ENCODE measurements around the gene SHISA9. TPM values are rescaled to one million over a fixed set of nuclear protein-coding genes. Genes with fewer than 3 reads are reported as not detected.
A peak's percentile ranks its signal among the peaks of the same experiment; 100 is the strongest.

The SHISA9 gene
- polyA plus RNA-seq, 2 of the 4 experiments (the other 2 are of a cell fraction), result 0.16 TPM; not detected in 1

- ChIA-PET CTCF (no interaction called here), POLR2A (no interaction called here)
- H3K27ac ChIP-seq, result no peak overlapping the region
- DNase-seq (ENCODE audit: low read depth in 1 of 2, low spot score in 1 of 2) (no peak), FAIRE-seq (no peak), ATAC-seq (0 out of 6 replicates have a peak, but pooled peaks of 1 of the 2 experiments have one; percentile 19)
- no peak for TF ChIP-seq NPAS2 (CRISPR knock-in tag; IDR thresholded peaks at IDR 0.05; ENCODE audit: borderline replicate concordance)
- TF ChIP-seq CHD2 (IDR thresholded peaks at IDR 0.05; ENCODE audit: low read length, partially characterized antibody), result no peak
- no peak for TF ChIP-seq CBX2 (IDR thresholded peaks at IDR 0.05; ENCODE audit: borderline replicate concordance, low read depth)
- TF ChIP-seq PHF8 (IDR thresholded peaks at IDR 0.05; ENCODE audit: borderline replicate concordance, low read depth), result no peak
- no peak for TF ChIP-seq ZNF302 (CRISPR knock-in tag; IDR thresholded peaks at IDR 0.05)
- no peak for TF ChIP-seq GATA3 (IDR thresholded peaks at IDR 0.05; ENCODE audit: borderline replicate concordance)
- TF ChIP-seq KDM1A (IDR thresholded peaks at IDR 0.05; ENCODE audit: low read depth), result no peak
- TF ChIP-seq PBX3 (IDR thresholded peaks at IDR 0.05), result no peak
- TF ChIP-seq ESRRA (IDR thresholded peaks at IDR 0.05; ENCODE audit: borderline replicate concordance, low read length), result no peak
- TF ChIP-seq HEYL (CRISPR knock-in tag; IDR thresholded peaks at IDR 0.05), result no peak
- no peak for TF ChIP-seq BCL3 (IDR thresholded peaks at IDR 0.05)
- H3K4me3 ChIP-seq, result no peak overlapping the region
- no peaks in the 10 kb centered on the region for H3K4me1 ChIP-seq
- WGBS (ENCODE audit: missing lambda C conversion rate), result 0% methylated on average over 1 of the region's 4 CpGs
- H3K4me2 ChIP-seq, result no peak overlapping the region
- H3K9me3 ChIP-seq, result no peaks in the 10 kb centered on the region
Observed at GRCh38 chr16:13012601-13013000, 111.2 kb downstream of the SHISA9 start.

- Histone ChIP-seq H3K9me3 (no peaks in the 10 kb centered on the region), H3K27ac (no peak overlapping the region), H3K4me3 (no peak overlapping the region), H3K4me2 (no peak overlapping the region), H3K4me1 (no peaks in the 10 kb centered on the region)
- ChIA-PET POLR2A (no interaction called here), CTCF (no interaction called here)
- DNase-seq (ENCODE audit: low read depth in 1 of 2, low spot score in 1 of 2) (no peak), FAIRE-seq (no peak), ATAC-seq (no peak)
- WGBS (ENCODE audit: missing lambda C conversion rate), result 12% methylated on average over 5 of the region's 6 CpGs
- no peak for TF ChIP-seq NFE2L2 (conservative IDR thresholded peaks at IDR 0.05; ENCODE audit: low read length)
- TF ChIP-seq TP53 (CRISPR knock-in tag; IDR thresholded peaks at IDR 0.05), result no peak
- no peak for TF ChIP-seq GATA3 (IDR thresholded peaks at IDR 0.05; ENCODE audit: borderline replicate concordance)
- TF ChIP-seq ZSCAN20 (CRISPR knock-in tag; IDR thresholded peaks at IDR 0.05), result no peak
Observed at GRCh38 chr16:13013043-13013442, 111.6 kb downstream of the SHISA9 start.

GRCh38 chr16:13014476-13014875 is 113.1 kb downstream of the SHISA9 start:
- TF ChIP-seq MAZ (IDR thresholded peaks at IDR 0.05; ENCODE audit: borderline replicate concordance, low read depth, low read length) (no peak), MYC (IDR thresholded peaks at IDR 0.05; ENCODE audit: borderline replicate concordance, low read length) (no peak), POLR2A (IDR thresholded peaks at IDR 0.05; ENCODE audit: low read length) (no peak), CBX8 (IDR thresholded peaks at IDR 0.05) (no peak), CEBPB (IDR thresholded peaks at IDR 0.05) (no peak), USF2 (IDR thresholded peaks at IDR 0.05) (no peak), RAD21 (conservative IDR thresholded peaks at IDR 0.05 in 1 of 2, IDR thresholded peaks at IDR 0.05 in 1 of 2) (no peak), HOXB13 (CRISPR knock-in tag; IDR thresholded peaks at IDR 0.05; ENCODE audit: low read depth) (no peak), FOSB (CRISPR knock-in tag; IDR thresholded peaks at IDR 0.05) (no peak), E2F6 (IDR thresholded peaks at IDR 0.05; ENCODE audit: borderline replicate concordance, low read depth) (no peak), SREBF2 (IDR thresholded peaks at IDR 0.05) (no peak), NPAS2 (CRISPR knock-in tag; IDR thresholded peaks at IDR 0.05; ENCODE audit: borderline replicate concordance) (no peak), CHD2 (IDR thresholded peaks at IDR 0.05; ENCODE audit: low read length, partially characterized antibody) (no peak), ESRRA (IDR thresholded peaks at IDR 0.05; ENCODE audit: borderline replicate concordance, low read length) (no peak)
- no peak overlapping the region for H3K4me3 ChIP-seq
- H3K4me1 ChIP-seq, result no peaks in the 10 kb centered on the region
- no peak for DNase-seq (ENCODE audit: low read depth in 1 of 2, low spot score in 1 of 2)
- WGBS (ENCODE audit: missing lambda C conversion rate), result 17% methylated on average over 2 of the region's 2 CpGs
- ChIA-PET CTCF (no interaction called here), POLR2A (no interaction called here)
- no peak for FAIRE-seq
- H3K27ac ChIP-seq, result no peak overlapping the region
- ATAC-seq, result no peak
- no peaks in the 10 kb centered on the region for H3K9me3 ChIP-seq
- no peak overlapping the region for H3K4me2 ChIP-seq

Data from A549 (cell line).